IMR-90 (cell line): ENCODE data around the gene SLC39A11. TPM values are rescaled to one million over a fixed set of nuclear protein-coding genes. Genes with fewer than 3 reads are reported as not detected.

Experiments
- ATAC-seq: fragments of 200-7000 bp; cut with Tn5 transposase; 2 replicates; pipeline ENCODE4 v1.9.1; 2020; ENCODE audit warnings: low read depth, mild to moderate bottlenecking, moderate library complexity
- BruUV-seq: library from RNA; stranded (reverse); fragments of 400-500 nt; replicated peaks from 2 replicates; lab custom pipeline; 2021; lab: Mats Ljungman, UMichigan
- CTCF ChIA-PET: fragments of 300-600 bp; formaldehyde crosslinking; extraction: SDS; loops from one replicate; lab custom pipeline; 2021; ENCODE audit warnings: antibody characterized with exemption; lab: Yijun Ruan, JAX
- POLR2A ChIA-PET: fragments of 300-600 bp; sonication (Branson Sonifier 250); formaldehyde crosslinking; loops from one replicate; lab custom pipeline; 2022; ENCODE audit warnings: antibody characterized with exemption; ENCODE audit not compliant: unreplicated experiment; lab: Charles Lee
- DNase-seq: peaks from one replicate; pipeline ENCODE4 v3.0.0; 2013
- H2AFZ ChIP-seq: replicated peaks from 2 replicates; pipeline ENCODE3; 2013; ENCODE audit warnings: low read length, mild to moderate bottlenecking; ENCODE audit not compliant: poor library complexity
- H2AK5ac ChIP-seq: 2 replicates; pipeline ENCODE4 v1.6.1; 2013; ENCODE audit warnings: low read depth, low read length, inconsistent platforms
- H2AK9ac ChIP-seq: replicated peaks from 2 replicates; pipeline ENCODE3; 2013; ENCODE audit warnings: mild to moderate bottlenecking, low read depth, low read length, moderate library complexity; ENCODE audit not compliant: poor library complexity
- H2BK120ac ChIP-seq: 2 replicates; pipeline ENCODE4 v1.6.1; 2013; ENCODE audit warnings: low read depth, low read length, inconsistent platforms
- H2BK15ac ChIP-seq: 3 replicates; pipeline ENCODE4 v1.6.1; 2013; ENCODE audit warnings: low read depth, low read length, inconsistent platforms
- H2BK20ac ChIP-seq: 2 replicates; pipeline ENCODE4 v1.6.1; 2013; ENCODE audit warnings: low read depth, mild to moderate bottlenecking, inconsistent platforms, low read length, moderate library complexity
- H2BK5ac ChIP-seq: 2 replicates; pipeline ENCODE4 v1.6.1; 2013; ENCODE audit warnings: mild to moderate bottlenecking, low read depth, low read length, inconsistent platforms; ENCODE audit not compliant: poor library complexity, severe bottlenecking
- H3K14ac ChIP-seq: replicated peaks from 2 replicates; pipeline ENCODE4 v1.6.1; 2013; ENCODE audit warnings: low read depth, low read length, inconsistent platforms
- H3K18ac ChIP-seq: 2 replicates; pipeline ENCODE4 v1.6.1; 2013; ENCODE audit warnings: low read depth, low read length, control low read depth
- H3K23ac ChIP-seq: 2 replicates; pipeline ENCODE4 v1.6.1; 2013; ENCODE audit warnings: low read depth, low read length, inconsistent platforms
- H3K27ac ChIP-seq: 2 replicates; pipeline ENCODE4 v1.5.1; 2013; ENCODE audit warnings: mild to moderate bottlenecking, control low read depth, low read length; ENCODE audit not compliant: insufficient read depth
- H3K27me3 ChIP-seq: 2 replicates; pipeline ENCODE4 v1.6.1; 2013; ENCODE audit warnings: low read length; ENCODE audit not compliant: control insufficient read depth, insufficient read depth
- H3K36me3 ChIP-seq: 2 replicates; pipeline ENCODE4 v1.6.1; 2013; ENCODE audit warnings: low read length, mixed read lengths; ENCODE audit not compliant: control insufficient read depth, insufficient read depth
- H3K4ac ChIP-seq: 2 replicates; pipeline ENCODE4 v1.6.1; 2013; ENCODE audit warnings: low read depth, low read length, inconsistent platforms
- H3K4me1 ChIP-seq: 2 replicates; pipeline ENCODE4 v1.6.1; 2013; ENCODE audit warnings: low read length, mixed read lengths; ENCODE audit not compliant: control insufficient read depth, insufficient read depth
- H3K4me2 ChIP-seq: 2 replicates; pipeline ENCODE4 v1.6.1; 2013; ENCODE audit warnings: low read depth, mild to moderate bottlenecking, control low read depth, low read length, moderate library complexity
- H3K4me3 ChIP-seq: 2 replicates; pipeline ENCODE4 v1.5.1; 2013; ENCODE audit warnings: low read depth, mild to moderate bottlenecking, control low read depth, low read length, moderate library complexity; ENCODE audit not compliant: insufficient read depth
- H3K56ac ChIP-seq: 2 replicates; pipeline ENCODE4 v1.6.1; 2013; ENCODE audit warnings: low read length, inconsistent platforms; ENCODE audit not compliant: insufficient read depth; ENCODE audit errors: extremely low read depth
- H3K79me1 ChIP-seq, 2 experiments: 2 replicates each; pipeline ENCODE4 v1.6.1; 2013; ENCODE audit warnings: low read length in 2 of 2, inconsistent platforms in 1 of 2, low read depth in 1 of 2
- H3K9ac ChIP-seq: 2 replicates; pipeline ENCODE4 v1.6.1; 2013; ENCODE audit warnings: low read depth, low read length, control low read depth
- H3K9me1 ChIP-seq: 2 replicates; pipeline ENCODE4 v1.6.1; 2013; ENCODE audit warnings: low read length, inconsistent platforms; ENCODE audit not compliant: insufficient read depth
- H3K9me3 ChIP-seq: 2 replicates; pipeline ENCODE4 v1.6.1; 2013; ENCODE audit warnings: low read length; ENCODE audit not compliant: control insufficient read depth, insufficient read depth
- H4K20me1 ChIP-seq: 2 replicates; pipeline ENCODE4 v1.6.1; 2013; ENCODE audit warnings: low read length, inconsistent platforms; ENCODE audit not compliant: insufficient read depth
- H4K5ac ChIP-seq: 2 replicates; pipeline ENCODE4 v1.6.1; 2013; ENCODE audit warnings: mild to moderate bottlenecking, low read depth, low read length, control low read depth
- H4K8ac ChIP-seq, 2 experiments: 2 replicates each; pipeline ENCODE4 v1.6.1; 2013; ENCODE audit warnings: low read depth in 2 of 2, low read length in 2 of 2, control low read depth in 1 of 2, inconsistent platforms in 1 of 2
- H4K91ac ChIP-seq: 2 replicates; pipeline ENCODE4 v1.6.1; 2013; ENCODE audit warnings: low read depth, low read length, inconsistent platforms; ENCODE audit not compliant: insufficient read depth
- CEBPB ChIP-seq: IDR thresholded peaks from 2 replicates; pipeline ENCODE4 v1.6.1; 2012; ENCODE audit warnings: low read depth, low read length, improper control_type of control experiment
- CTCF ChIP-seq: conservative IDR thresholded peaks from 2 replicates; pipeline ENCODE4 v1.5.1; 2012; ENCODE audit warnings: mild to moderate bottlenecking, low read depth, low read length, improper control_type of control experiment
- MAFK ChIP-seq: IDR thresholded peaks from 2 replicates; pipeline ENCODE4 v1.6.1; 2012; ENCODE audit warnings: low read depth, low read length, improper control_type of control experiment
- MXI1 ChIP-seq: IDR thresholded peaks from 2 replicates; pipeline ENCODE4 v1.6.1; 2012; ENCODE audit warnings: low read depth, mild to moderate bottlenecking, low read length, moderate library complexity, borderline replicate concordance
- NFE2L2 ChIP-seq: fragments of 150-350 bp; IDR thresholded peaks from 2 replicates; pipeline ENCODE4 v1.6.1; 2016; ENCODE audit warnings: low read depth, mild to moderate bottlenecking, low read length
- RAD21 ChIP-seq: IDR thresholded peaks from 2 replicates; pipeline ENCODE4 v1.6.1; 2012; ENCODE audit warnings: low read length, improper control_type of control experiment
- RCOR1 ChIP-seq: IDR thresholded peaks from 2 replicates; pipeline ENCODE4 v1.6.1; 2012; ENCODE audit warnings: mild to moderate bottlenecking, low read length, improper control_type of control experiment; ENCODE audit not compliant: insufficient replicate concordance
- RFX5 ChIP-seq: IDR thresholded peaks from 2 replicates; pipeline ENCODE4 v1.8.0; 2012; ENCODE audit warnings: low read depth, mild to moderate bottlenecking, low read length, moderate library complexity
- SMC3 ChIP-seq: fragments of 150-350 bp; IDR thresholded peaks from 2 replicates; pipeline ENCODE4 v1.6.1; 2016; ENCODE audit warnings: low read depth, mild to moderate bottlenecking, antibody characterized with exemption, low read length, moderate library complexity
- USF2 ChIP-seq: fragments of 150-350 bp; IDR thresholded peaks from 2 replicates; pipeline ENCODE4 v1.6.1; 2017; ENCODE audit warnings: mild to moderate bottlenecking, antibody characterized with exemption, low read length, low read depth
- WGBS, 2 experiments: methylation state at CpG; one replicate each; pipeline versions ENCODE4 v1.1.5 to v1.1.7; 2013; ENCODE audit warnings: missing lambda C conversion rate in 2 of 2; ENCODE audit not compliant: insufficient read length in 1 of 2; ENCODE audit errors: extremely low coverage in 2 of 2; 5-methylcytosine and 5-hydroxymethylcytosine counted together
- dilution Hi-C: fragments of 300-500 bp; cut with HindIII; formaldehyde crosslinking; loops from one replicate; pipeline ENCODE4 v1.14.3; 2018; ENCODE audit warnings: low sequenced_read_pairs; ENCODE audit not compliant: unreplicated experiment
- in situ Hi-C: fragments of 300-500 bp; cut with MboI; formaldehyde crosslinking; loops from 3 replicates; pipeline ENCODE4 v1.14.3; 2019; ENCODE audit warnings: low sequenced_read_pairs, inconsistent platforms, mixed read lengths
- intact Hi-C: fragments of 100-400 bp; cut with micrococcal nuclease; formaldehyde crosslinking; loops from 2 replicates; pipeline ENCODE4 v1.10.0; 2022
- polyA plus RNA-seq, 3 experiments: library from polyadenylated mRNA; depleted of rRNA; stranded (reverse); fragments of >200 nt; gene quantifications; 2 replicates each; pipeline ENCODE4 v1.2.3, GENCODE V29; 2012; ENCODE audit warnings: low replicate concordance in 1 of 3
- total RNA-seq: library from RNA; depleted of rRNA; stranded (reverse); fragments of >200 nt; gene quantifications from 2 replicates; pipeline ENCODE4 v1.2.3, GENCODE V29; 2012

The SLC39A11 gene
- total and polyA plus RNA-seq, 2 of the 4 experiments (the other 2 are of a cell fraction) = 8.8 to 14.3 TPM

- Histone ChIP-seq H3K4ac (no peak overlapping the region), H4K8ac (no peak overlapping the region), H2BK120ac (no peak overlapping the region), H3K9me1 (peaks cover 3% of the 10 kb centered on the region; the same call in 1 of the 2 replicates), H4K5ac (no peak overlapping the region), H4K91ac (no peak overlapping the region), H2AK5ac (no peak overlapping the region), H4K20me1 (no peaks in the 10 kb centered on the region), H3K18ac (no peak overlapping the region), H2AK9ac (no peak overlapping the region), H3K27me3 (peaks cover 3% of the 10 kb centered on the region; the same call in 1 of the 2 replicates), H2AFZ (no peak overlapping the region), H2BK15ac (no peak overlapping the region), H3K9me3 (no peaks in the 10 kb centered on the region), H3K79me1 (no peaks in the 10 kb centered on the region), H3K56ac (no peak overlapping the region), H3K4me1 (no peaks in the 10 kb centered on the region), H2BK20ac (no peak overlapping the region), H3K4me3 (no peak overlapping the region), H2BK5ac (no peak overlapping the region), H3K36me3 (no peaks in the 10 kb centered on the region), H3K14ac (no peak overlapping the region), H3K27ac (no peak overlapping the region), H3K4me2 (no peak overlapping the region), H3K23ac (no peak overlapping the region), H3K9ac (no peak overlapping the region)
- WGBS, 2 experiments = 100% methylated on average over 1 of the region's 4 CpGs; no CpG with 5 or more reads in 1 of the 2 experiments
- DNase-seq (no peak), ATAC-seq (no peak)
- BruUV-seq = no TSS peak
- intact Hi-C loops = no loop called here
- TF ChIP-seq NFE2L2 = no peak
- no peak for TF ChIP-seq CEBPB
- no peak for TF ChIP-seq CTCF
- no peak for TF ChIP-seq RAD21
- TF ChIP-seq MAFK = no peak
- TF ChIP-seq SMC3 = no peak
- no peak for TF ChIP-seq RFX5
- TF ChIP-seq MXI1 = no peak
- TF ChIP-seq RCOR1 = no peak
- no peak for TF ChIP-seq USF2
- in situ Hi-C loops = no loop called here
- ChIA-PET POLR2A (no interaction called here), CTCF (interaction anchor here (0.5 kb wide), 1 partner anchor 1877 kb away, joined by 3 read pairs; no protein-coding TSS in a partner anchor)
- dilution Hi-C loops = no loop called here
These were observed 448.0 kb downstream of the SLC39A11 start for GRCh38 chr17:72644492-72644891.
